ENCODE results near the gene CACFD1.

CACFD1 gene

DNA sequence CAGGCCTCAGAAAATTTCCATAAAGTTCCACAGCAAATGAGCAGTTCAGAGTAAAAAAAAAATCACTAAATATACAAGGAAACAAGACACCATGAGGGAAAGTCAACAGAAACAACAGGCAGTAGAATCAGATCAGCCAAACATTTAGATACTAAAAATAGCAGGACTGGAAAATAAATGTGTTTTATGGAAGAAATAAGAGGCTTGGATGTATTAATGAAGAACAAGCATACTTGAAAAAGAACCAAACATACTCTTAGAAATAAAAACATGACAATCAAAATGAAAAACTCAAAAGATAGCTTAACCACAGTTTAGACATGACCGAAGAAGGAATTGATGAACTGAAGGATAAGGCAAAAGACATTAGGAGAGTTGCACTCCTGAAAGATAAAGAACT lies 42.3 kb downstream of the CACFD1 start:
- no peak for DNase-seq (ENCODE audit: low spot score)

DNA sequence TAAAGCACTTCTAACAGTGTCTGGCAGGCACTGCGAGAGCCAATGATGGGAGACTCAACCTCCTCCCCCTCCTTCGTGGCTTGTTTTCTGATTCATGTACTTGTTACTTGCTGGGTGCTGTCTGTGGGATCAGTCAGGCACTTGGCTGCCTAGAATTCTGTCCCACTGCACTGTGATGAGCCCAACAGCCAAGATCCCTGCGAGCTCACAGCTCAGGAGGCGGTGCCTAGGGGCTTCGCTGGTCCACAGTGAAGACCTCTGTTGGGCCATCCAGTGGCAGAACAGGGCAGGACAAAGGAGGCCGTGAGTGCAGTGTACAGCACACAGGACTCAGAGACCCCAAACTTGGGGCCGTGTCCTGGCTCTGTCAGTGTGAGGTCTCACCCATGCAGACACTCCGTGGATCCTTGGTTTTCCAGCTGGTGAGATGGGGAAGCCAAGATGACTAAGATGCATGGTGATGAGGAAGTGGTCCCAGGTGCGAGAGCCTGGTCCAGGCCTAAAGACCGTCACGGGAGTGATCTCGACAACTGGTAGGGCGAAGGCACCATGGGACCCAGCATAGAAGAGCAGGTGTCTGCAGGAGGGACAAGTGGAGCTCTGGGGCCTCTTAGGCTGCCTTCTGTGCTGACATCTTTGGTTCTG lies 45.5 kb downstream of the CACFD1 start:
- DNase-seq (ENCODE audit: low spot score): peak; percentile 57

DNA sequence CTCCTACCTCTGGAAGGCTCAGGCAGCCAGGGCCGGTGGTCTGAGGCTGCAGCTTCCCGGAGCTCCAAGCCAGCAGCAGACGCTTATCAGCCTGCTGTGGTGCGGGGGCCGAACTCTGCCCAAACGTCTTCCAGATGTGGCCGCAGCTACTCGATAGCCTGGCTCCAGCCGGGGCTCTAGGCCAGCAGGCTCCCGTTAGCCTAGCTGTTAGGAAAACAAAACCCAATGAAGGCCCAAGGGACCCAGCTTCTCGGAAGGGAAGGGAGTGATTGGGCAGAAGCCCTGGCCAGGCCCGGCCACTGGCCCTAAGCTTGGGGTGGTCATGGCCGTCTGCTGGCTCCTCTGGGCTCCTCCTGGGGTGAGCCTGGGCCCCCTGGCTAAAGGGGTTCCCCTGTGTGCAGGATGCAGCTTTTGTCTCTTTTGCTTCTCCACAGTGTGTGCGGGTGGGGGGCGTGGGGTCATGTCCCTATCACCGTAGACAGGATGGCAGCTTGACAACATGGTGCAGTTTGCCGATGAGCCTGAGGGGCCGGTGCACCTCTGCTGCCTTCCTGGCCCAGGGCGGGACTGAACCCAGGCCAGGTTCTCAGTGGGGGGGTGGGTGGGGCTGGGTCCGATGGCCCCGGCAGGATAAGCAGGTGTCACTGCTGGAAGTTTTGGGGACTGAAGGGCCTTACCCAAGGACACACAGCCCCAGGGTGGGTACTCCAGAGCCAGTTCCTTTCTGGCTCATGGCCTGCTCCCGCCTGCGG lies 46.3 kb downstream of the CACFD1 start:
- peak; percentile 67 for DNase-seq (ENCODE audit: low spot score)

DNA sequence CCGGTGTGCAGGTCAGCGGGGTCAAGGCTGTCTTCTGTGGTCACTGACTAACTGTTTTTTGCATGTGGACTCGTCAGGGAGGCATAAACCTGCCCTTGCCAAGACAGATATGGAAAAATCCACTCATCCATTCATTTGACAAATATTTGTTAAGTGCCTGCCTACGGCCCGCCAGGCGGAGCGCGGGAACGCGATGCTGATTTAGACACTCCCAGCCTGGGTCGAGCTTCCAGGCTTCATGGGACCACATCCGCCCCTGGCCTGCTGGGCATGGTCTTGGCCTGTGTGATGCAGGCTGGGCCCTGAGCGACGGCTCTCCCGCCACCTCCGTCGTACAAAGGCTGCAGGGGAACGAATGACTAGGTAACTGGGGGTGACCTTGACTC lies 46.9 kb downstream of the CACFD1 start:
- peak; percentile 91 for DNase-seq (ENCODE audit: low spot score)

DNA sequence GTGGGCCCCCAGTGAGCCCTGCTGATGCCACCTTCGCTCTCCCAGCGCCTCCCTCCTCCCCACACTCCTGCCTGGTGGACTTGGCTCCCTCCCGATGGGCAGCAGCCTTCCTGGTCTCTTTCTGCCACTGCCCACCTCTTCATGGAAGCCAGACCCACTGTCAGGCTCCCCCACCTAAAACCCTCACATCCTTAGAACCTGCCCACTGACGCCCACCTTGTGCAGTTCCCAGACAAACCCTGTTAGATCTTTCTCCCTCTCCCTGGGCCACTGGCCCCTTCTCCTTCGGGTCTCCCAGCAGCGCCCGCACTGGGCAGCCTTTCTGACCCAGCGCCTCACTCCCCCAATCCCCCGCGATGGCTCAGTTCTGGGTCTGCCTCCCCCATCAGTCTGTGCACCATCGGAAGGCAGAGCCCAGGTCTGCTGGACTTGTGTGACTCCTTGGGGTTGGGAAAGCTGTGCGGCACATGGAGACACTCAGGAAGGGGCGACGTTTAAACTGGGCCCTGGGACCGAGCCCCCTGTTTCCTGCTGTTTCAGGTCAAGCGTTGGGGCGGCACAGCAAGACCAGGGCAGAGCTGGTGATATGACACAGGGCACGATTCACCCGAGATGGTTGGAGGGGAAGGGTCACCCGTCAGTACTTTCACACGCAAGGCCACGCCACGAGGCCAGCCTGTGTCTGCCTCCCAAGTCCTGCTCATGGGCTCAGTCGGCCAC lies 47.6 kb downstream of the CACFD1 start:
- DNase-seq (ENCODE audit: low spot score): no peak

DNA sequence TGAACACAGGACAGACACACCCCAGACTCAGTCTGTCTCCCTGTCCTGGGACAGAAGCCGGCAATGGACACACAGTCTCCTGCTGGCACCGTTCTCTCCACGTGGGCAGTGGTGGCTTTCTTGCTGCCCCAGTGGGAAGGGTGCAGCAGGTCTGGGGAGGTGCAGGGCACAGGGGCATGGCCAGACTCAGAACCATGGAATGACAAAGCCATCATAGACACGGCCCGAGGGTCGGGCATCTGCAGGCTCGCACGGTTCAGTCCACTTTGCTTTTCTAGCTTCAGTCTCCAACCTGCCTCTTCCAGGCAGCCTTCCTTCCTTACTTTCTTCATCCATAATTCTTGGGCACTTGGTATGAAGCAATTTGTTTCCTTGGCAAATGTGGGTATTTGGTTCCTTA lies 48.3 kb downstream of the CACFD1 start:
- no peak for DNase-seq (ENCODE audit: low spot score)

DNA sequence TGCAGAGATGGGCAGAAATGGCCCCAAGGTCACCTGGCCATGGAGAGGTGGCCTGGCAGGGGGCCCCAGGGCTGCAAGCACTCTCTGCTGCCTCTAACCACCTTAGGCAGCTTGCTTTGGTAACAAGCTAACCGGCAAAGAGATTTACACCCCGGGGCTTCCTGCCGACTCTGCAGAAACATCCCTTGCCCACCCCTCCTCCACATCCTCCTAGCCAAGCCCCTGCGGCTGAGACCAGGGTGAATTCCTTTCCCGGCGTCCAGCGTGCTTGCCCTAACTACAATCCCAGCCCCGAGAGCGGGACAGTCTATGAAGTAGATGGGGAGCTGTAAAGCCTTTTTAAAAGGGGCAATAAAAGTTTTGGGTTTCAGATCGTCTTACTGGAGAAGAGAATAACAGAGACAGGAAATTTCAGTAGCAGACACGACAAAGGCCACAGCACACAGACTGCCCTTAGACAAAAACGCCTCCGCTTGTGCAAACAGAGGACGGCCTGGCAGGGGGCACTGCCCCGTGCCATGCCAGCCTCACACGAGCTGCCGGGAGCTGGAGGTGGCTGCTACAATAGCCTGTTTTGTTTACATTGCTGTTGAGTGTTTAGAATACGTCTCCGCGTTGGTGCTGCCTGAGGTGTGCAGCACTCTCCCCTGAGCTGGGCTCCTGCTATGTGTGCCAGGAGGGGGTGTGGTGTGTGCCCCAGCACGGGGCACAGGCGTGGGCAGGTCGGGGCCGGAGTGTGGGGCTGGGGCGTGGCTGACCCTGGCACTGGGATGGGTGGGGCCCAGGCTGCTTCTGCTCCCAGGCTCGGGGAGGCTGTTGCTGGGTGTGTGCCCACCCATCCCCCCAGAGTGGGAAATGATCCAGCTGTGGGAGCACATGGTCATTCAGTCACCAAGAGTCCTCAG lies 49.7 kb downstream of the CACFD1 start:
- DNase-seq (ENCODE audit: low spot score): no peak

DNA sequence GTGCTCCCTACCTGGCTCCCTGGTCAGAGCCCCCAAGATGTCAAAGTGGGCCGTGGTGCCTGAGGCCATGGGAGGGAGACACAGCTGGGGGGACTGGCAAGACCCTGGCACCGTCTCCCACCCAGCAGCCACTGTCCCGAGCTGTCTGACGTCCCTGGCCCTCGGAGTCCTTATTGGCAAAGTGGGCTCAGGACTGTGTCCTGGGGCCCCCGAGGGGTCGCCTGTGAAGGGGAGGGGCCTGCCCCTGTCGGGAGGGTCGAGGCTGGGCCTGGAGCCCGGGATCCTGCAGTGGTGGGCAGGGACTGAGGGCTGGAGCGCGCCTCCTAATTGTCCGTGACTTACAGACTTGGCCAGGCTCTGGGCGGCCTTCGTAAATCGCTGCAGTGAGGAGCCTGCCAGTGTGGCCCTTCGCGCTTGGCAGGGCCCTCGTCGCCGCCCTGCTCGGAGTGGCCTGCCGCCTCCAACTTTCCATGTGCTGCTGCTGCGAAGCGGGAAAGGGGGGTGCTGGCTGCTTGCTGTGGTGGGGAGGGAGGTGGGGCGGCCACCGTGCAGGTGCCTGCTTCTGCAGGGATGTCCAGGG lies 51.2 kb downstream of the CACFD1 start:
- DNase-seq (ENCODE audit: low spot score): no peak

DNA sequence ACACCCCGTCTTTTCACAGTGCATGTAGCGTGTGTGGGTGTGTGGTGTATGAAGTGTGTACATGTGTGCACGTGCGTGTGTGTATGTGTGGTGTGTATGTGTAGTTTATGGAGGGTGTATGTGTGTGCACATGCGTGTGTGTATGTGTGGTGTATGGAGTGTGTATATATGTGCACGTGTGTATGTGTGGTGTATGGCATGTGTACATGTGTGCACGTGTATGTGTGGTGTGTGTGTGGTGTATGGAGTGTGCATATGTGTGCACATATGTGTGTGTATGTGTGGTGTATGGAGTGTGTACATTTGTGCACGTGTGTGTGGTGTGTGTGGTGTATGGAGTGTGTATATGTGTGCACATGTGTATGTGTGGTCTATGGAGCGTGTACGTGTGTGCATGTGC lies 51.8 kb downstream of the CACFD1 start:
- no peak for DNase-seq (ENCODE audit: low spot score)

DNA sequence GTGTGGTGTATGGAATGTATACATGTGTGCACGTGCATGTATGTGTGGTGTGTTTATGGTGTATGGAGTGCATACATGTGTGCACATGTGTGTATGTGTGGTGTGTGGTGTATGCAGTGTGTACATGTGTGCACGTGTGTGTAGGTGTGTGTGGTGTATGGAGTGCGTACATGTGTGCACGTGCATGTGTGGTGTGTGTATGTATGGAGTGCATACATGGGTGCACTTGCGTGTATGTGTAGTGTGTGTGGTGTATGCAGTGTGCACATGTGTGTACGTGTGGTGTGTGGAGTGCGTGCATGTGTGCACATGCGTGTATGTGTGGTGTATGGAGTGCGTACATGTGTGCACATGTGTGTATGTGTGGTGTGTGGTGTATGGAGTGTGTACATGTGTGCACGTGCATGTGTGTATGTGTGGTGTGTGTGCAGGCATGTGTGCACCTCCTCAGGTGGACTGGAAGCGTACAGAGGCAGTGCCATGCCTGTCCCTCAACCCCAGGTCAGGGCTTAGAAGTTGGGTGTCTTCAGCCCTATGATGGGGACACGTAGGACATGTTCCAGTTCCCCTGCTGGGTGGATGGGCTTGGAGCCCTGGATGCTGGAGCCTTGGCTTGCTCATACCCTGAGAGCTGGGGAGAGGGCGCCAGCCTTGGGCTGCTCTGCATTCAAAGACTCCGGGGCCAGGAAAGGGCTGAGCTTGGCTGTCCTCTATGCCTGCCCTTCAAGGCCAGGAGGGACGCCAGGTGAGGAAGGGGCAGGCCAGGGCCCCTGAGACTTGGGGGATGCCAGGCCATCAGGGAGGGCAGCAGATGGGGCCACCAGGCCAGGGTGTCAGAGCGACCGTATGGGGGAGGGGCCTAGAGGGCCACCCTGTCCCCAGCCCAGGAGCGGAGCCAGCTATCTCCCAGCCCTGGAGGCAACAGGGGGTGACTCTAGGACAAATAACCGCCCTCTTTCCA lies 52.8 kb downstream of the CACFD1 start:
- no peak for DNase-seq (ENCODE audit: low spot score)

DNA sequence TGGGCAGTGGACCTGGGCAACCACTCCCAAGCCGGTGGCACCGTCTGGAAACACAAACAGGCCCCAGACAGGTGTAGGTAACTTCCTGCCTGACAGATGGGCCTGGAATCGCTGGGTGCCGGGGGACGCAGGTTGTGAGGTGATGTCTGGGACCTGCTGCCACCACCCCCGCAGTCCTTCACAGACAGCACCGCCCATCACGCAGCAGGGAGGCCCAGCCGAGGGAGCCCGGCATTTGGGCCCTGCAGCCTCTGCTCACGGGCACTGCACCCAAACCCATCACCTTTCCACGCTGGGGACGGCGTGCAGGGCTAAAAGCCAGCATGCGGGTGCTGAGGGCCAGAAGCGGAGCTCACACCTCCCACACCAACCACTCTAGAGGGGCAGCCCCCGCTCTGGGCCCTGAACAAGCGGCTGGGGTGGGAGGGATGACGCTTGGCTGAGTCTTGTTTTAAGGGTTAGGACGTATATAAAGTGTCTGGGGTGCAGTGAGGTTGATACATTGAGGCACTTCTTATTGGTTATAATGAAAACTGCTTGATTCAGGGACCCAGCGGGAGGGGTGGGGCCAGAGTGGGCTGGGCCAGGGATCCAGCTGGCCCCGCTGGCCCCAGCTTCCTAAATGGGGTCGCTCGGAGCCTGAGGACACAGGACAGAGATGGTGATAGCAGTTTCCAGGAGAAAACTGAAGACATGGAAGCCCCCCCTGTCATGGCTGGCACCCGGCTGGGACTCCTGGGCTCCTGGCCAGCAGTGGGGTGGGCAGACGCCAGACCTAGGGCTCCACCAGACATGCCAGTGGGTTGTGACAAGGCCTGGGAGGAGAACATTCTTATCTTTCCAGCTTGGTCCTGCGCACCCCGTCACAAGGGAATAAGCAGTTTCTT lies 53.7 kb downstream of the CACFD1 start:
- no peak for DNase-seq (ENCODE audit: low spot score)

DNA sequence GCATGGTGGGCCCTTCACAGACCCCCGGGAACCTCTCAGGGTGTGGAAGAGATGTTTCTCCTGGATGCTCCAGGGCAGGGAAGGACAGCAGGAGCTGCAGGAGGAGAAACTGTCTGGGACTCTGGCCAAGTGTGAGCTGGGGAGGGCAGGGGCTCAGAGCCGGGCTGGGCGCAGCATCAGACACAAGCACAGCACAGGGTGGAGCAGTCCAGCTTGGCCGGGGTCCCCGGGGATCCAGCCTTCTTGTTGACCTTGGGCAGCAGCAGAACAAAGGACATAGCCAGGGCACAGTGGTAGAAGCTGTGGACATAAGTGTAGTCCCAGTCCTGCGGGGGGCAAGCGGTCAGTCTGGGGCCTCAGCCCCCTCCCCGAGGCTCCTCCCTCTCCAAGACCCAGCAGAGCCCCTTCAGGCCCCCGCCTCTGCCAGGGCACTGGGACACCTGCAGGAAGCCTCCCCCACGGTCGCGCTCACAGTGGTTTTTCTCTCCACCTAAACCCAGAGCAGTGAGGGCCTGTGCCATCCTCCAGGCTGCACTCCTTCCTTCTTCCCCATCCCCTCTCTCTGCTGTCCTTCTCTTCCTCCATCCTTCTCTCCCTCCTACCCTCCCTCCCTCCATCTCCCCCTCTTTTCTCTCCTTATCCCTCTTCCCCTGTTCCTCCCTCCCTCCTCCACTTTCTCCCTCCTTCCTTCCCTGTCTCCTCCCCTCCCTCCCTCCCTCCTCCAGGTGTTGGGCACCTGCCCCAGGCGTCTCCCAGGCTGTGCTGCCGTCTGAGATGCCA lies 54.9 kb downstream of the CACFD1 start:
- DNase-seq (ENCODE audit: low spot score): no peak

DNA sequence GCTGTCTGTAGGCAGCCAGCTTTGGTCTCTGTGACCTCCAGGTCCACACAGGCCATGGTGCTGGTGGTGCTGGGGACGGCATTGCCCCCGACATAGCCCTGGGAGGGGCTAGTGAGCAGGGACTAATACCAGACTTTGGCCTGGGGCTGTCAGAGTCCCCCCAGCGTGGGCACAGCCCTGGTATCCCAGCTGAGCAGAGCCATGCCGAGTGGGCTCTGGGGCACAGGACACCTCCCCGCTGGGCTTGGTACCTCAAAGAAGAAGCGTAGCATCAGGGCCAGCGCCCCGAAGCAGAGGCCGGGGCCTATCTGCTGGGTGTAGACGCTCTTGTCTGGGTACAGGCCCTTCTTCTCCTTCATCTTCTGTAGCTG lies 55.4 kb downstream of the CACFD1 start:
- no peak for DNase-seq (ENCODE audit: low spot score)

DNA sequence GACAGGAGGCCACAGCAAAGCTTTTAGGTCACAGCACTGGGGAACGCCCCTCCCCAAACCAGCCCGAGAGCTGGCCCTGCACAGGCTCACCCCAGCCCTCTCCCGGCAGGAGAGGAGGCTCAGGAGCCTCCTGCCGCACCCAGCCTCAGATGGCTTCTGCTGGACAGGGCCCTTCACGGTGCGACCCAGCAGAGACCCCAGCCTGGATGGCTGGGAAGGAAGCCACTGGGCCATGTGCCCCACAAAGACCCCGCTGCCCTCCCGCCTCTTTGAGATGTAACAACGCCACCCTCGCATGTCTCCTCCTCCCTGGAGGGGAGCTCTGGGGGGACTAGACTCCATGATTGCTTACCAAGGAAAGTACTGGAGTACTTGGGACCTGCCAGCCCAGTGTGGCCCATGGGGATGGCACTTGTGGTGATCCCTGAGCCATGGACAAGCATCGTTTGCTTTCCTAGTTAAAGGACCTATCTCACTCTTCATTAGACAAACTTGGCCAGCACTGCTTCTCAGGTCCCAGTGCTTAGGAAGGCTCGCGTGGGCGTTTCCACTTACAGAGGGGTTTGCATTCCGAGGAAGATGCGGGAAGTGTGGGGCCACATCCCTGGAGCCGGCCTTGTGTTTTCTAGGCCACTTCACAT lies 56.0 kb downstream of the CACFD1 start:
- DNase-seq (ENCODE audit: low spot score): no peak

DNA sequence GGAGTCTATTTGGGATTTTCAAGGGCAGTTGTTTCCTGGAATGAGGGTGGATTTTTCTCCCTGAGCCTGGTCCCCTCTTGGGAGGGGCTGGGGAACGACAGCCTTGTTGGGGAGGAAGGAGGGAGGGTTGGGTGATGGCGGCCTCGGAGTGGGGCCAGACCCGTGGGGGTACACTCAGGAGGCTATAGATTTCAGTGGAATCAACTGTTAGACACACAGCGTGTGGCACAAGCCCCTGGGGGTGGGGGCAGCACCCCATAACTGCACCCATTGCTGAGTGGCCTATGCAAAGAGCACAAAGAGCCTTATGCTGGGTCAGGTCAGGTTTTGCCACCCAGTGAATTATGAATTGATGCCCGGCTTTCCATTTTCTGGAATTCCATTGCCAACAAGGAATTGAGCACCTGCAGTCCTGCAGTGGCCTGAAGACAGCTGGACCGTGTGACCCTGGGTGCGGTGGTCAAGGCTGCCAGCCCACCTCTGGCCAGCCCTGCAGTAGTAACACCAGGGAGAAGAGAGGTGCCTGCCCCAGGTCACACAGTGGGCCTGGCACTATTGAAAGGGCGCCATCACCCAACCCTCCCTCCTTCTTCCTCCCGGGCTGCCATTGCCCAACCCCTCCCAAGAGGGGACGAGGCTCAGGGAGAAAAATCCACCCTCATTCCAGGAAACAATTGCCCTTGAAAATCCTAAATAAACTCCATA lies 56.6 kb downstream of the CACFD1 start:
- no peak for DNase-seq (ENCODE audit: low spot score)

DNA sequence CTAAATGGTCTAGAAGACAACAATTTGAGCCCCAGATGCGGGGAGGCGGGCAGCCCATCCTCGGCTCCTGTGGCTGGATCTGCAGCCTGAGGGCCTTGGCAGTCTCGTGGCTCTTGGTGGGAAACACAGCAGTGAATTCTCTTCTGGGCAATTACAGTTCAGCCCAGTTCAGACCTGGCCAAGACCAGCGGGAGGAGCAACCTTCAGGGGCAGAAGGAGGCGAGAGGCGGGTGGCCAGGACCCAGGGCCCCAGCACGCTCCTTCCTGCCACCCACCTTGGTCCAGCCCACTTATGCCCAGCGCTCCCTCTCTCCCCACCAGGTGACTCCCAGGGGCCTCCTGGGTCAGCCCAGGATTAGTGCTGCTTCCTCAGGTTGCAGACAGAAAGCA lies 57.2 kb downstream of the CACFD1 start:
- no peak for DNase-seq (ENCODE audit: low spot score)

DNA sequence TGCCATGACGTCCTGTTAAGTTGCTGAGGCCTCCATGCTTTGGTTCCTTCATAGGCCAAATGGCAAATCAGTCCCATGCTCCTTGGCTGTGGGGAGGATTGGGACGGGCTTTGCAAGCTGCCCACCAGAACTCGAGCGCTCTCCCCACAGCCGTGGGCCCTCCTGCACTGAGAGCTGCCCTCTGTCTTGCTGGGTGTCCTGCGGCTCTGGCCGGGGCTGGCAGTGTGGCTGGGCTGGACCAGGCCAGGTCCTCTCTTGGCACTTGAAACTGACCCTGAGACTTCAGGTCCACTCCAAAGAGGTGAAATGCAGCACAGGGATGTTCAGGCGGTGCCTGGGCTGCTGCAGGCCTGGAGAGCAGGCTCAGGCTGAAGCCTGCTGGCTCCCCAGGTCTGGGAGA lies 57.9 kb downstream of the CACFD1 start:
- DNase-seq (ENCODE audit: low spot score): no peak

DNA sequence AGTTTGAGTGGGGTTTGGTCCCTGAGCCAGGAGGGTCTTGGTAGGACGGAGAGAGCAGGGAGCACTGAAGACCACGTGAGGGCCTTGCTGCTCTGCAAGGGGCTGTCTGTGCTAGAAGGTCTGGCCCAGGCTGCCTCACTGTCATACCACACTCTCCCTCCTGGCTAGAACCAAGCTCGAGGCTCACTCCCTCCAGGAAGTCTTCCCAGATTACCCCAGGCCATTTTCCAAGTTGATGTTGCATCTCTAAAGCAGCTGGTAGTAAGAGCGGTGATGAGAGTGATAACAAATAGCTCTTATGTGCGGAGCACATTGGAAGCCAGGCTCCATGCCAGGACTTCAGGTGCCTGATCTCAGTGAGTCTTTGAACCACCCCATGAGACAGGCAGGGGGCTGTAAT lies 58.4 kb downstream of the CACFD1 start:
- no peak for DNase-seq (ENCODE audit: low spot score)

Data from AG08396 (cell line).